HepG2 (cell line): Measurements from ENCODE around the gene SELENOS. TPM values are rescaled to one million over a fixed set of nuclear protein-coding genes. Genes with fewer than 3 reads are reported as not detected.

Experiments used
- CBX5 ChIP-seq: sonication (generic); formaldehyde crosslinking; IDR thresholded peaks from 2 replicates; pipeline ENCODE4 v1.4.0; 2020; ENCODE audit warnings: missing genetic modification reagents, borderline replicate concordance
- CEBPB ChIP-seq: IDR thresholded peaks from 2 replicates; pipeline ENCODE4 v1.6.1; 2011; ENCODE audit warnings: low read depth, low read length, improper control_type of control experiment, borderline replicate concordance
- CHCHD3 ChIP-seq: sonication (generic); formaldehyde crosslinking; IDR thresholded peaks from 2 replicates; pipeline ENCODE4 v1.8.0; 2022; ENCODE audit warnings: mild to moderate bottlenecking, missing genetic modification reagents, moderate library complexity
- EED ChIP-seq: sonication (generic); formaldehyde crosslinking; IDR thresholded peaks from 2 replicates; pipeline ENCODE4 v1.5.0; 2020; ENCODE audit warnings: mild to moderate bottlenecking, missing genetic modification reagents
- ELF1 ChIP-seq: sonication (generic); formaldehyde crosslinking; IDR thresholded peaks from 2 replicates; pipeline ENCODE4 v1.4.0; 2020; ENCODE audit warnings: missing genetic modification reagents
- FOXA3 ChIP-seq: IDR thresholded peaks from 2 replicates; pipeline ENCODE4 v1.6.1; 2016; ENCODE audit warnings: missing genetic modification reagents, missing compliant biosample characterization
- GATAD2A ChIP-seq: IDR thresholded peaks from 2 replicates; pipeline ENCODE4 v1.6.1; 2016
- MIXL1 ChIP-seq: IDR thresholded peaks from 2 replicates; pipeline ENCODE4 v1.6.1; 2016
- NR2F6 ChIP-seq, 2 experiments: IDR thresholded peaks; 2 replicates each; pipeline ENCODE4 v1.6.1; 2016; ENCODE audit warnings: antibody characterized with exemption in 1 of 2, mild to moderate bottlenecking in 1 of 2
- PCBP2 ChIP-seq: fragments of 200-400 bp; formaldehyde crosslinking; optimal IDR thresholded peaks from 2 replicates; pipeline ENCODE3; 2018; ENCODE audit warnings: low read length, low read depth; ENCODE audit not compliant: poor library complexity, severe bottlenecking
- RBAK ChIP-seq: sonication (generic); formaldehyde crosslinking; IDR thresholded peaks from 2 replicates; pipeline ENCODE4 v1.5.1; 2020; ENCODE audit warnings: mild to moderate bottlenecking, missing genetic modification reagents
- SAP130 ChIP-seq: IDR thresholded peaks from 2 replicates; pipeline ENCODE4 v1.6.1; 2016; ENCODE audit warnings: low read depth
- SIX4 ChIP-seq: sonication (generic); formaldehyde crosslinking; IDR thresholded peaks from 2 replicates; pipeline ENCODE4 v1.4.0; 2020; ENCODE audit warnings: missing genetic modification reagents
- TEAD2 ChIP-seq: sonication (generic); formaldehyde crosslinking; IDR thresholded peaks from 2 replicates; pipeline ENCODE4 v1.9.0; 2021; ENCODE audit warnings: missing genetic modification reagents
- ZFX ChIP-seq: sonication (generic); formaldehyde crosslinking; IDR thresholded peaks from 2 replicates; pipeline ENCODE4 v1.4.0; 2020; ENCODE audit warnings: mild to moderate bottlenecking, low read depth, missing genetic modification reagents, moderate library complexity
- ZNF264 ChIP-seq: sonication (generic); formaldehyde crosslinking; IDR thresholded peaks from 2 replicates; pipeline ENCODE4 v1.4.0; 2020; ENCODE audit warnings: missing genetic modification reagents
- ZNF335 ChIP-seq: sonication (generic); formaldehyde crosslinking; IDR thresholded peaks from 2 replicates; pipeline ENCODE4 v1.4.0; 2020; ENCODE audit warnings: missing genetic modification reagents
- ZNF598 ChIP-seq: sonication (generic); formaldehyde crosslinking; IDR thresholded peaks from 2 replicates; pipeline ENCODE4 v1.5.1; 2020; ENCODE audit warnings: mild to moderate bottlenecking, missing genetic modification reagents, borderline replicate concordance
- ZNF629 ChIP-seq: sonication (generic); formaldehyde crosslinking; conservative IDR thresholded peaks from 2 replicates; pipeline ENCODE4 v1.5.0; 2020; ENCODE audit warnings: missing genetic modification reagents
- polyA plus RNA-seq, 8 experiments: library from polyadenylated mRNA; depleted of rRNA in 3 of 8; stranded (reverse) in 7 of 8; unstranded in 1 of 8; fragments of >200 nt; fragmentation: Illumina TruSeq in 4 of 8; extraction: Trizol in 4 of 8; gene quantifications; 2 replicates each; pipeline versions ENCODE4 v1.2.1 to v1.2.3, GENCODE V29; 2011 to 2016; ENCODE audit warnings: low read depth in 4 of 8, missing spikeins in 1 of 8, mixed read lengths in 1 of 8; ENCODE audit not compliant: insufficient read depth in 1 of 8
- total RNA-seq, 5 experiments: library from RNA; depleted of rRNA; stranded (reverse); fragments of >200 nt; fragmentation: Illumina TruSeq; extraction: Trizol; gene quantifications; 2 replicates each; pipeline ENCODE4 v1.2.3, GENCODE V29; 2016; ENCODE audit warnings: low read depth in 1 of 5
- TF ChIP-seq, protein P1 (sequence below): IDR thresholded peaks from 2 replicates; pipeline ENCODE4 v1.6.1; 2016; ENCODE audit warnings: control low read depth
- TF ChIP-seq, protein P2 (sequence below): IDR thresholded peaks from 2 replicates; pipeline ENCODE4 v1.6.1; 2016; ENCODE audit warnings: mild to moderate bottlenecking, missing biosample characterization, missing genetic modification reagents
- TF ChIP-seq, protein P3 (sequence below): sonication (generic); formaldehyde crosslinking; IDR thresholded peaks from 2 replicates; pipeline ENCODE4 v1.8.0; 2022; ENCODE audit warnings: missing genetic modification reagents, mild to moderate bottlenecking, borderline replicate concordance
- TF ChIP-seq, protein P4 (sequence below): sonication (generic); formaldehyde crosslinking; IDR thresholded peaks from 2 replicates; pipeline ENCODE4 v1.4.0; 2020; ENCODE audit warnings: missing genetic modification reagents, borderline replicate concordance
- TF ChIP-seq, protein P5 (sequence below): sonication (generic); formaldehyde crosslinking; IDR thresholded peaks from 2 replicates; pipeline ENCODE4 v1.8.1; 2023; ENCODE audit warnings: mild to moderate bottlenecking, missing genetic modification reagents

The SELENOS gene
- total and polyA plus RNA-seq, 2 of the 13 experiments (the other 11 are each of a cell fraction or from before 2014, with no cell fraction given) = 63.0 to 66.1 TPM

DNA sequence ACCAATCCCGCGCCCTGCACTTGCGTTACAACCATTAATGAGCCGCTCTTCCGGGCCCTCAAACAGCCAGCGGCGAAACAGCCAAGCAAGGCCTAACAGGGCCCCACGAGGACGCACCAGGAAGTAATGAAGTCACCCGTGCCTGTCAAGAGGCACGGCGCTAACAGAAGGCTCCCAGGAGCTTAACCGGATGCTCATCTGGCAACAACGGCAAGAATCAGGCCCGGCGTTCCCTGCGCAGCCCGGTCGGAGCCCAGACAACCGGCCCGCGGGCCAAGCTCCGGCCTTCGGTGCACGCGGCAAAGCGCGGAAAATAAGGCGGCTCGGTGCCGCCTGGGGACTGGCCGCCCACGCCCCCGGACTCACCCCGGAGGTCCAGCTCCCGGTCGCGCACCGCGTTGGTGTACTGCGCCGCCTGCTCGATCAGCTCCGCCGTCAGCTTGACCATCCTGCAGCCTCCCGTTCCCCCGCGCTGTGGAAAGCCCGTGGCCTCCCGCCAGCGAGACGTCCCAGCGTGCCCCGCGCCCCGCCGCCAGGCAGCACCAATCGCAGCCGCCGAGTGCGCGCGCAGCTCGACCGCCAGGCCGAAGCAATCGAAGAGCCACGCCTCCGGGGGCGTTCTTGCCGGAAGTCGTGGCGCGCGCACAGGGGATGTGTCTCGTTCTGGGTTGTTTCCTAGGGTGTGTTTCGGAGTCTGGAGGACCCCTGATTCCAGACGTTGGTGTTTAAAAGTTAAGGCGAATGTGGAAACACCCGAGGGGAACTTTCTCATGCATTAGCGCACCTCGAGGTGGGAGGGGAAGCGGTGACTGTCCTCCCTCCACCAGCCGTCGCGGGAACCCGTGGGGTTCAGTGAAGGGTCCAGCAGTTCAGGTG, 17.7 kb upstream of the SELENOS start, which contains the start of gene SNRPA1 (continued):
- TF ChIP-seq, protein P1, sequence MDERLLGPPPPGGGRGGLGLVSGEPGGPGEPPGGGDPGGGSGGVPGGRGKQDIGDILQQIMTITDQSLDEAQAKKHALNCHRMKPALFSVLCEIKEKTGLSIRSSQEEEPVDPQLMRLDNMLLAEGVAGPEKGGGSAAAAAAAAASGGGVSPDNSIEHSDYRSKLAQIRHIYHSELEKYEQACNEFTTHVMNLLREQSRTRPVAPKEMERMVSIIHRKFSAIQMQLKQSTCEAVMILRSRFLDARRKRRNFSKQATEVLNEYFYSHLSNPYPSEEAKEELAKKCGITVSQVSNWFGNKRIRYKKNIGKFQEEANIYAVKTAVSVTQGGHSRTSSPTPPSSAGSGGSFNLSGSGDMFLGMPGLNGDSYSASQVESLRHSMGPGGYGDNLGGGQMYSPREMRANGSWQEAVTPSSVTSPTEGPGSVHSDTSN (CRISPR knock-in tag) = no peak
- TF ChIP-seq SIX4 (CRISPR knock-in tag) (0 out of 2 replicates have a peak, but pooled peaks have one; percentile 16), SAP130 (CRISPR knock-in tag) (peak; percentile 98), ZFX (CRISPR knock-in tag) (peak; percentile 97), FOXA3 (CRISPR knock-in tag) (peak; percentile 73), RBAK (CRISPR knock-in tag) (no peak), PCBP2 (no peak), GATAD2A (CRISPR knock-in tag) (peak; percentile 41), TEAD2 (CRISPR knock-in tag) (no peak), MIXL1 (CRISPR knock-in tag) (peak; percentile 80; the same call in 1 of the 2 replicates), ZNF335 (peak; percentile 63; the same call in 1 of the 2 replicates), ELF1 (CRISPR knock-in tag) (peak; percentile 90), ZNF598 (CRISPR knock-in tag) (no peak), EED (no peak), NR2F6 (IDR thresholded peaks at IDR 0.05) (no peak), NR2F6 (CRISPR knock-in tag; IDR thresholded peaks at IDR 0.05) (0 out of 2 replicates have a peak, but pooled peaks have one; percentile 29), CBX5 (no peak; the same call in 1 of the 2 replicates), ZNF629 (CRISPR knock-in tag) (no peak), CEBPB (no peak), ZNF264 (CRISPR knock-in tag) (peak; percentile 30; the same call in 1 of the 2 replicates), CHCHD3 (CRISPR knock-in tag) (no peak)
- TF ChIP-seq, protein P2, sequence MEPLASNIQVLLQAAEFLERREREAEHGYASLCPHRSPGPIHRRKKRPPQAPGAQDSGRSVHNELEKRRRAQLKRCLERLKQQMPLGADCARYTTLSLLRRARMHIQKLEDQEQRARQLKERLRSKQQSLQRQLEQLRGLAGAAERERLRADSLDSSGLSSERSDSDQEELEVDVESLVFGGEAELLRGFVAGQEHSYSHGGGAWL (CRISPR knock-in tag) = peak; percentile 91; the same call in 1 of the 2 replicates
- TF ChIP-seq, protein P3, sequence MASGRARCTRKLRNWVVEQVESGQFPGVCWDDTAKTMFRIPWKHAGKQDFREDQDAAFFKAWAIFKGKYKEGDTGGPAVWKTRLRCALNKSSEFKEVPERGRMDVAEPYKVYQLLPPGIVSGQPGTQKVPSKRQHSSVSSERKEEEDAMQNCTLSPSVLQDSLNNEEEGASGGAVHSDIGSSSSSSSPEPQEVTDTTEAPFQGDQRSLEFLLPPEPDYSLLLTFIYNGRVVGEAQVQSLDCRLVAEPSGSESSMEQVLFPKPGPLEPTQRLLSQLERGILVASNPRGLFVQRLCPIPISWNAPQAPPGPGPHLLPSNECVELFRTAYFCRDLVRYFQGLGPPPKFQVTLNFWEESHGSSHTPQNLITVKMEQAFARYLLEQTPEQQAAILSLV = peak; percentile 95
- TF ChIP-seq, protein P4, sequence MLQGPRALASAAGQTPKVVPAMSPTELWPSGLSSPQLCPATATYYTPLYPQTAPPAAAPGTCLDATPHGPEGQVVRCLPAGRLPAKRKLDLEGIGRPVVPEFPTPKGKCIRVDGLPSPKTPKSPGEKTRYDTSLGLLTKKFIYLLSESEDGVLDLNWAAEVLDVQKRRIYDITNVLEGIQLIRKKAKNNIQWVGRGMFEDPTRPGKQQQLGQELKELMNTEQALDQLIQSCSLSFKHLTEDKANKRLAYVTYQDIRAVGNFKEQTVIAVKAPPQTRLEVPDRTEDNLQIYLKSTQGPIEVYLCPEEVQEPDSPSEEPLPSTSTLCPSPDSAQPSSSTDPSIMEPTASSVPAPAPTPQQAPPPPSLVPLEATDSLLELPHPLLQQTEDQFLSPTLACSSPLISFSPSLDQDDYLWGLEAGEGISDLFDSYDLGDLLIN (CRISPR knock-in tag) = no peak
- TF ChIP-seq, protein P5, sequence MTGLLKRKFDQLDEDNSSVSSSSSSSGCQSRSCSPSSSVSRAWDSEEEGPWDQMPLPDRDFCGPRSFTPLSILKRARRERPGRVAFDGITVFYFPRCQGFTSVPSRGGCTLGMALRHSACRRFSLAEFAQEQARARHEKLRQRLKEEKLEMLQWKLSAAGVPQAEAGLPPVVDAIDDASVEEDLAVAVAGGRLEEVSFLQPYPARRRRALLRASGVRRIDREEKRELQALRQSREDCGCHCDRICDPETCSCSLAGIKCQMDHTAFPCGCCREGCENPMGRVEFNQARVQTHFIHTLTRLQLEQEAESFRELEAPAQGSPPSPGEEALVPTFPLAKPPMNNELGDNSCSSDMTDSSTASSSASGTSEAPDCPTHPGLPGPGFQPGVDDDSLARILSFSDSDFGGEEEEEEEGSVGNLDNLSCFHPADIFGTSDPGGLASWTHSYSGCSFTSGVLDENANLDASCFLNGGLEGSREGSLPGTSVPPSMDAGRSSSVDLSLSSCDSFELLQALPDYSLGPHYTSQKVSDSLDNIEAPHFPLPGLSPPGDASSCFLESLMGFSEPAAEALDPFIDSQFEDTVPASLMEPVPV = peak; percentile 57; the same call in 1 of the 2 replicates
